ENCODE data around the gene MYO1C.

Gene MYO1C

DNA sequence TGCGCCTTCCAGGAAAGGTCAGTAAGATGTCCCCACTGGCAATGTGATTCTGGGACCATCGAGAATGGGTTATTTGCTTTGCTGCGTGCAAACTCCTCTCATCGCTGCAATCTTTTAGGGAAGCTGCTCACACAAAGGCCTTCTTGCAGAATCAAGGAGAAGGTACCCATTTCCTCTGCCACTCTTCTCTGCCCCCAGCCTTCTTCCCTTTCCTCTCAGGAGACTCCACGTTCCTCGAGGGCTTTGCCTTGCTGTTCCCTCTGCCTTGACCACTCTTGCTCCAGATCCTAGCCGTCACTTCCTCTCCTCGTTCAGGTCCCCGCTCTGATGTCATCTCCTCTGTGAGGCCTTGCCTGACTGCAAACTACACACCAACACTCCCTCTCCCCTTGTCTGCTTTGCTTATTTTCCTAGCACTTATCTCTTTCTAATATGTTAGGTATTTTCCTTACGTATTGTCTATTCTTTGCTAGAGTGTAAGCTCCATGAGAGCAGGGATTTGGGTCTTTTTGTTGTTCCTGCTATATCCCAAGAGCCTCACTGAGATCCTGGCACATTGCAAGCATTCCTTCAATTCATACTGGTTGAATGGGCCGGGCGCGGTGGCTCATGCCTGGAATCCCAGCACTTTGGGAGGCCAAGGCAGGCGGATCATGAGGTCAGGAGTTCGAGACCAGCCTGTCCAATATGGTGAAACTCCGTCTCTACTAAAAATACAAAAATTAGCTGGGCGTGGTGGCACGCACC, 31.1 kb downstream of the MYO1C start:
- Histone ChIP-seq H3K27me3 (ENCODE audit: control insufficient read depth, insufficient read depth, low read length) (no peaks in the 10 kb centered on the region), H3K27ac (no peak overlapping the region), H3K36me3 (ENCODE audit: control insufficient read depth, insufficient read depth, low read length) (no peaks in the 10 kb centered on the region), H3K79me2 (no peaks in the 10 kb centered on the region), H3K4me2 (ENCODE audit: low read length) (no peak overlapping the region), H3K4me1 (peaks cover 3% of the 10 kb centered on the region), H3K4me3 (ENCODE audit: low read depth, low read length) (no peak overlapping the region), H3K9me3 (ENCODE audit: control insufficient read depth, low read length) (no peaks in the 10 kb centered on the region), H3K9ac (no peak overlapping the region), H2AFZ (no peak overlapping the region)
- no peak for TF ChIP-seq CTCF (IDR thresholded peaks at IDR 0.05)

DNA sequence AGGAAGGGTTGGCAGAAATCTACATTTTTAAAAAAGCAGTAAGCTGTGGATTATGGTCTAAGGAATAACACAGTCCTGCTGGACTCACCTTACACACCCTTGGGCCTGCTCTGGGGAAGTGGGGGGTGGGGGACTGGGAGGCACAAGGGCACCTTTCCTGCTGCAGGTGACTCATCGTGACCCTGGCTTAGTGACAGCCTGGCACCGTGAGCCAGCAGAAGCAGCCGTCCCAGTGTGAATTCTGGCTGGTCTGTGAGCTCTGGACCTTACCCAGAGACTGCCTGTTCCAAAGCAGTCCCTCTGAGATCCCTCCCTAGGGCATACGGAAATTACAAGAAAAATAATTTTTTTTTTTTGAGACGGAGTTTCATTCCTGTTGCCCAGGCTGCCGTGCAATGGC, 32.3 kb downstream of the MYO1C start:
- no peak overlapping the region for H3K9ac ChIP-seq

DNA sequence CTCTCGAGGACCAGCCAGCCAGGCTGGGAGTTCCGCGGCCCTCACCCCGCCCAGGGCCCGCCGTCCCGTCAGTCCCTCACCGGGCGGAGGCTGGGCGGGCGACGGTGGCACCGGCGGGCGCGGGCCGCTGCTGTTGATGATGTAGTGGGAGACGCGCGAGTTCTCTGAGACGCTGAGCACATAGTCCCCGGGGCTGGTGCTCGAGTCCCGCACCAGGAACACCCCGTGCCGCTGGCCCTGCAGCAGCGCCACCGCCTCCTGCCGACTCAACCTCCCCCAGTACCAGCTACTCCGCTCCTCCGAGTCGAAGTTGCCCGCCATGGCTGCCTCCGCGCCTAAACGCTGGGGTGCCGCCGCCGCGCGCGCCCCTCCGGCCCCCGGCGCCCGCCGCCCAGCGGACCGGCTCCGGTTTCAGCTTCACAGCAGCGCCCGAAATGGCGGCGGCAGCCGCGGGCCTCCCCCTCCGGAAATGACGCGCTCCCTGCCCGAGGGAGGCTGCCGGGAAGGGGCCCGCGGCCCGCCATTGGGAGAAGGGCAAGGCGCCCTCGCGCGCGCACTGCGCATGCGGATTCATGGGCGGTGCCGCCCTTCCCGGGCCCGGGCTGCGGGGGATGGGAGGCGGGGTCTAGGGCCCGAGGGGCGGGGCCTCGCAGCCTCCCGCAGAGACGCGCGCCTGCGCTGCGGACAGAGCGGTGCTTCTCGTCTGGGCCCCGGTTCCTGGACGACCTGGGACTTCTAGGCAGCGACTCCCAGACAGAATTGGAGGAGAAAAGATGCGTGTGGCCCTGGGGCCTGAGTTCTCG, 36.5 kb downstream of the MYO1C start, which contains the start of gene CRK:
Gene CRK (minus strand): TSS at position 436 of the 803 bp plus-strand sequence. CDS start 115 bp downstream, at position 321.
- TF ChIP-seq CTCF (IDR thresholded peaks at IDR 0.05): no peak
- Histone ChIP-seq H2AFZ (peak within 1 kb of the TSS; percentile 98), H3K9ac (peak within 1 kb of the TSS; percentile 33), H3K36me3 (ENCODE audit: control insufficient read depth, insufficient read depth, low read length) (no peaks in the 10 kb centered on the region), H3K4me1 (peaks cover 8% of the 10 kb centered on the region), H3K9me3 (ENCODE audit: control insufficient read depth, low read length) (no peaks in the 10 kb centered on the region), H3K27me3 (ENCODE audit: control insufficient read depth, insufficient read depth, low read length) (no peaks in the 10 kb centered on the region), H3K79me2 (peaks cover 21% of the 10 kb centered on the region), H3K4me2 (ENCODE audit: low read length) (peak within 1 kb of the TSS; percentile 86), H3K4me3 (ENCODE audit: low read depth, low read length) (peak within 1 kb of the TSS; percentile 86), H3K27ac (peak within 1 kb of the TSS; percentile 82)

More for the DNA sequence above, 32.3 kb downstream of the MYO1C start:
- no peak for TF ChIP-seq CTCF (IDR thresholded peaks at IDR 0.05)
- no peak overlapping the region for H3K4me3 ChIP-seq (ENCODE audit: low read depth, low read length)
- no peaks in the 10 kb centered on the region for H3K27me3 ChIP-seq (ENCODE audit: control insufficient read depth, insufficient read depth, low read length)
- H3K27ac ChIP-seq: no peak overlapping the region
- H3K4me1 ChIP-seq: peaks cover 3% of the 10 kb centered on the region
- H3K9me3 ChIP-seq (ENCODE audit: control insufficient read depth, low read length): no peaks in the 10 kb centered on the region
- H3K4me2 ChIP-seq (ENCODE audit: low read length): no peak overlapping the region
- H3K36me3 ChIP-seq (ENCODE audit: control insufficient read depth, insufficient read depth, low read length): no peaks in the 10 kb centered on the region
- no peak overlapping the region for H2AFZ ChIP-seq
- no peaks in the 10 kb centered on the region for H3K79me2 ChIP-seq

- H3K27me3 ChIP-seq (ENCODE audit: control insufficient read depth, insufficient read depth, low read length): no peaks in the 10 kb centered on the region
- H3K4me2 ChIP-seq (ENCODE audit: low read length): peak overlapping the region; percentile 72
- H2AFZ ChIP-seq: peak overlapping the region; percentile 90
- H3K4me1 ChIP-seq: peaks cover 8% of the 10 kb centered on the region
- peaks cover 26% of the 10 kb centered on the region for H3K79me2 ChIP-seq
- no peaks in the 10 kb centered on the region for H3K36me3 ChIP-seq (ENCODE audit: control insufficient read depth, insufficient read depth, low read length)
- H3K9me3 ChIP-seq (ENCODE audit: control insufficient read depth, low read length): no peaks in the 10 kb centered on the region
- peak overlapping the region; percentile 82 for H3K27ac ChIP-seq
- TF ChIP-seq CTCF (IDR thresholded peaks at IDR 0.05): peak; percentile 62
- H3K9ac ChIP-seq: peak overlapping the region; percentile 33
- H3K4me3 ChIP-seq (ENCODE audit: low read depth, low read length): peak overlapping the region; percentile 86
Measured at GRCh38 chr17:1455291-1455796, 37.1 kb downstream of the MYO1C start.

Measured in parathyroid adenoma (tissue), 2 donors.